Peyer's patch (tissue), 4 donors: Measurements from ENCODE around the gene EOLA2.
"Not testable (repeated sequence)": the region's sequence is repeated elsewhere in the genome, so short reads cannot be mapped to it uniquely, and the experiment has no call there.

Experiments used
- CTCF ChIP-seq, 6 experiments: fragments of 450-650 bp in 4 of 6; fragments of 200-600 bp in 2 of 6; sonication (generic) in 1 of 6; IDR thresholded peaks; one replicate each; pipeline ENCODE4 v1.5.1; 2017 to 2019; ENCODE audit warnings: antibody characterized with exemption in 6 of 6, mild to moderate bottlenecking in 3 of 6, moderate library complexity in 1 of 6
- POLR2A ChIP-seq, 2 donors: fragments of 450-650 bp; IDR thresholded peaks; one replicate each; pipeline ENCODE4 v1.5.1; 2017; ENCODE audit warnings: antibody characterized with exemption in 2 of 2, mild to moderate bottlenecking in 2 of 2, moderate library complexity in 2 of 2

GRCh38 chrX:149929400-149929799, 8.9 kb downstream of the EOLA2 start, which contains the start of gene HSFX4:
- not testable (repeated sequence) for TF ChIP-seq CTCF, POLR2A (IDR thresholded peaks at IDR 0.05)
